H1 (cell line): ENCODE measurements around the gene ARMC12. TPM values are rescaled to one million over a fixed set of nuclear protein-coding genes. Genes with fewer than 3 reads are reported as not detected.

Source experiments
- CTCF ChIA-PET: fragments of 300-600 bp; sonication (Branson Sonifier 250); formaldehyde crosslinking; loops from one replicate; lab custom pipeline; 2021; ENCODE audit not compliant: partially characterized antibody; lab: Charles Lee
- POLR2A ChIA-PET: fragments of 300-600 bp; sonication (Branson Sonifier 250); formaldehyde crosslinking; loops from one replicate; lab custom pipeline; 2021; ENCODE audit warnings: inconsistent platforms; ENCODE audit not compliant: partially characterized antibody; lab: Charles Lee
- DNase-seq, 2 experiments: peaks; one replicate each; pipeline versions ENCODE4 v3.0.0 to v3.0.0-alpha.2; 2010 to 2022; ENCODE audit warnings: low spot score in 2 of 2, low read depth in 1 of 2, mixed read lengths in 1 of 2
- FAIRE-seq: peaks from 2 replicates; lab custom pipeline; 2011; peaks lifted over from hg19 to GRCh38; lab: Jason Lieb, UNC
- H2AFZ ChIP-seq: 2 replicates; pipeline ENCODE4 v1.8.1; 2012; ENCODE audit warnings: low read length, inconsistent platforms
- H2AK5ac ChIP-seq: 2 replicates; pipeline ENCODE4 v1.6.1; 2013; ENCODE audit warnings: low read depth, low read length
- H2BK120ac ChIP-seq: replicated peaks from 2 replicates; pipeline ENCODE3; 2013; ENCODE audit warnings: low read depth, low read length, inconsistent platforms
- H2BK12ac ChIP-seq: 2 replicates; pipeline ENCODE4 v1.6.1; 2013; ENCODE audit warnings: low read depth, low read length
- H2BK15ac ChIP-seq: 2 replicates; pipeline ENCODE4 v1.6.1; 2013; ENCODE audit warnings: low read length
- H2BK20ac ChIP-seq: 2 replicates; pipeline ENCODE4 v1.6.1; 2013; ENCODE audit warnings: low read length
- H2BK5ac ChIP-seq: 2 replicates; pipeline ENCODE4 v1.6.1; 2013; ENCODE audit warnings: low read depth, low read length
- H3K14ac ChIP-seq: 2 replicates; pipeline ENCODE4 v1.6.1; 2013; ENCODE audit warnings: inconsistent platforms; ENCODE audit not compliant: insufficient read length
- H3K18ac ChIP-seq: 2 replicates; pipeline ENCODE4 v1.6.1; 2013; ENCODE audit warnings: low read length; ENCODE audit errors: extremely low read depth
- H3K23ac ChIP-seq: 2 replicates; pipeline ENCODE4 v1.6.1; 2013; ENCODE audit warnings: inconsistent platforms; ENCODE audit not compliant: insufficient read length
- H3K23me2 ChIP-seq: 2 replicates; pipeline ENCODE4 v1.6.1; 2013; ENCODE audit warnings: low read depth, low read length
- H3K27ac ChIP-seq: 2 replicates; pipeline ENCODE4 v1.6.1; 2011; ENCODE audit warnings: low read depth, low read length, inconsistent platforms
- H3K27me3 ChIP-seq, 4 experiments: replicated peaks in 1 of 4; 1 replicate in 1 of 4; 2 replicates in 3 of 4; pipeline versions ENCODE4 v1.6.1 to v1.8.1; 2011 to 2013; ENCODE audit warnings: low read length in 3 of 4, mild to moderate bottlenecking in 3 of 4, inconsistent platforms in 2 of 4, mixed read lengths in 2 of 4, moderate library complexity in 1 of 4; ENCODE audit not compliant: control insufficient read depth in 3 of 4, insufficient read depth in 3 of 4; ENCODE audit errors: extremely low read depth in 1 of 4
- H3K36me3 ChIP-seq, 4 experiments: 2 replicates each; pipeline versions ENCODE4 v1.6.1 to v1.8.1; 2011 to 2013; ENCODE audit warnings: mild to moderate bottlenecking in 4 of 4, low read length in 3 of 4, moderate library complexity in 2 of 4, control low read depth in 1 of 4, inconsistent platforms in 1 of 4; ENCODE audit not compliant: insufficient read depth in 4 of 4, control insufficient read depth in 2 of 4
- H3K4ac ChIP-seq: replicated peaks from 2 replicates; pipeline ENCODE3; 2013; ENCODE audit warnings: low read length, low read depth, mixed read lengths, inconsistent platforms; ENCODE audit not compliant: insufficient read length
- H3K4me1 ChIP-seq, 4 experiments: replicated peaks in 1 of 4; 1 replicate in 1 of 4; 2 replicates in 3 of 4; pipeline versions ENCODE4 v1.6.1 to v1.8.1; 2011 to 2013; ENCODE audit warnings: low read length in 3 of 4, inconsistent platforms in 2 of 4, mixed read lengths in 1 of 4; ENCODE audit not compliant: insufficient read depth in 4 of 4, control insufficient read depth in 3 of 4
- H3K4me2 ChIP-seq, 2 experiments: 2 replicates each; pipeline versions ENCODE4 v1.6.1 to v1.8.1; 2011 to 2013; ENCODE audit warnings: low read depth in 2 of 2, low read length in 2 of 2, control low read depth in 1 of 2, inconsistent platforms in 1 of 2, mild to moderate bottlenecking in 1 of 2; ENCODE audit not compliant: insufficient read depth in 1 of 2
- H3K4me3 ChIP-seq, 4 experiments: fragments of 200-600, 300-600 bp in 1 of 4; sonication (generic), shearing (Covaris generic), sonication (Bioruptor Twin) in 1 of 4; 2 replicates each; pipeline versions ENCODE4 v1.5.1 to v1.8.1; 2011 to 2016; ENCODE audit warnings: low read length in 4 of 4, low read depth in 3 of 4, control low read depth in 2 of 4, inconsistent platforms in 2 of 4, mild to moderate bottlenecking in 2 of 4, mixed read lengths in 1 of 4, moderate library complexity in 1 of 4; ENCODE audit not compliant: insufficient read depth in 2 of 4; ENCODE audit errors: extremely low read depth in 1 of 4
- H3K56ac ChIP-seq: replicated peaks from 2 replicates; pipeline ENCODE3; 2013; ENCODE audit warnings: low read depth, mild to moderate bottlenecking, mixed read lengths, low read length, inconsistent platforms; ENCODE audit not compliant: insufficient read length
- H3K79me1 ChIP-seq: 2 replicates; pipeline ENCODE4 v1.6.1; 2013; ENCODE audit warnings: low read depth, low read length, control low read depth
- H3K79me2 ChIP-seq, 2 experiments: 2 replicates each; pipeline versions ENCODE4 v1.6.1 to v1.8.1; 2012 to 2013; ENCODE audit warnings: low read length in 2 of 2, mild to moderate bottlenecking in 2 of 2, inconsistent platforms in 1 of 2; ENCODE audit not compliant: insufficient read depth in 2 of 2, control insufficient read depth in 1 of 2
- H3K9ac ChIP-seq, 4 experiments: replicated peaks in 1 of 4; 1 replicate in 1 of 4; 2 replicates in 3 of 4; pipeline versions ENCODE4 v1.6.1 to v1.8.1; 2011 to 2013; ENCODE audit warnings: low read depth in 3 of 4, low read length in 3 of 4, control low read depth in 2 of 4, mild to moderate bottlenecking in 2 of 4, moderate library complexity in 2 of 4, inconsistent platforms in 1 of 4; ENCODE audit errors: extremely low read depth in 1 of 4
- H3K9me3 ChIP-seq, 2 experiments: 2 replicates each; pipeline versions ENCODE4 v1.6.1 to v1.8.1; 2012 to 2013; ENCODE audit warnings: mild to moderate bottlenecking in 2 of 2, moderate library complexity in 2 of 2, control low read depth in 1 of 2, inconsistent platforms in 1 of 2, low read depth in 1 of 2, low read length in 1 of 2, mixed read lengths in 1 of 2; ENCODE audit not compliant: insufficient read depth in 2 of 2
- H4K20me1 ChIP-seq, 2 experiments: replicated peaks in 1 of 2; 2 replicates each; pipeline versions ENCODE3 to v1.8.1; 2011 to 2013; ENCODE audit warnings: inconsistent platforms in 2 of 2, low read length in 2 of 2, mild to moderate bottlenecking in 1 of 2; ENCODE audit not compliant: insufficient read depth in 2 of 2, control insufficient read depth in 1 of 2
- H4K5ac ChIP-seq: 2 replicates; pipeline ENCODE4 v1.6.1; 2013; ENCODE audit warnings: low read length, low read depth, mixed read lengths, inconsistent platforms; ENCODE audit not compliant: insufficient read length
- H4K8ac ChIP-seq: 2 replicates; pipeline ENCODE4 v1.8.0; 2013; ENCODE audit warnings: mild to moderate bottlenecking, moderate library complexity, low read length, inconsistent platforms; ENCODE audit not compliant: insufficient read depth; ENCODE audit errors: extremely low read depth
- H4K91ac ChIP-seq: replicated peaks from 2 replicates; pipeline ENCODE3; 2013; ENCODE audit warnings: low read length, mixed read lengths, inconsistent platforms; ENCODE audit not compliant: insufficient read length
- BACH1 ChIP-seq: IDR thresholded peaks from 2 replicates; pipeline ENCODE4 v1.6.1; 2012; ENCODE audit warnings: low read length, improper control_type of control experiment
- CTBP2 ChIP-seq: IDR thresholded peaks from 2 replicates; pipeline ENCODE4 v1.7.0; 2011; ENCODE audit warnings: borderline replicate concordance, mild to moderate bottlenecking, moderate library complexity, mixed read lengths, low read length; ENCODE audit not compliant: insufficient read depth, insufficient read length
- EZH2 ChIP-seq: fragments of 200-600 bp; sonication (generic); IDR thresholded peaks from 2 replicates; pipeline ENCODE4 v1.7.1; 2012; ENCODE audit warnings: low read depth, mild to moderate bottlenecking, moderate library complexity, low read length, inconsistent platforms; ENCODE audit not compliant: severe bottlenecking
- JUND ChIP-seq: IDR thresholded peaks from 2 replicates; pipeline ENCODE4 v1.6.1; 2011; ENCODE audit warnings: mild to moderate bottlenecking, improper control_type of control experiment, low read length
- KDM5A ChIP-seq: fragments of 200-600 bp; IDR thresholded peaks from 2 replicates; pipeline ENCODE4 v1.7.1; 2012; ENCODE audit warnings: mild to moderate bottlenecking, low read length, inconsistent platforms, mixed read lengths
- POLR2AphosphoS5 ChIP-seq: IDR thresholded peaks from 2 replicates; pipeline ENCODE4 v1.6.1; 2011; ENCODE audit warnings: low read depth, low read length
- RNF2 ChIP-seq: fragments of 200-900, 300-1000 bp; sonication (generic); IDR thresholded peaks from 2 replicates; pipeline ENCODE4 v1.7.1; 2016; ENCODE audit warnings: borderline replicate concordance, low read depth, mild to moderate bottlenecking, antibody characterized with exemption, low read length; ENCODE audit not compliant: poor library complexity, severe bottlenecking; ENCODE audit errors: missing control alignments
- SP1 ChIP-seq: IDR thresholded peaks from 2 replicates; pipeline ENCODE4 v1.6.1; 2011; ENCODE audit warnings: low read depth, low read length
- SP2 ChIP-seq: IDR thresholded peaks from 2 replicates; pipeline ENCODE4 v1.6.1; 2012; ENCODE audit warnings: mild to moderate bottlenecking, low read length, inconsistent platforms
- SUZ12 ChIP-seq: fragments of 200-600 bp; sonication (generic); IDR thresholded peaks from 2 replicates; pipeline ENCODE4 v1.6.1; 2012; ENCODE audit warnings: mild to moderate bottlenecking, inconsistent platforms, low read length, moderate library complexity, mixed read lengths
- TBP ChIP-seq: IDR thresholded peaks from 2 replicates; pipeline ENCODE4 v1.6.1; 2011; ENCODE audit warnings: low read depth, low read length, improper control_type of control experiment
- WGBS, 2 experiments: shearing (Covaris generic) in 1 of 2; methylation state at CpG; one replicate each; pipeline versions ENCODE4 v1.1.6 to v1.1.7; 2013 to 2015; ENCODE audit warnings: low lambda C conversion rate in 2 of 2, mixed read lengths in 2 of 2, inconsistent platforms in 1 of 2, low coverage in 1 of 2, missing lambda C conversion rate in 1 of 2; ENCODE audit not compliant: insufficient replicate concordance in 2 of 2, insufficient coverage in 1 of 2, insufficient read length in 1 of 2; ENCODE audit errors: extremely low coverage in 1 of 2, missing lambda C conversion rate in 1 of 2; 5-methylcytosine and 5-hydroxymethylcytosine counted together
- polyA plus RNA-seq, 7 experiments: library from polyadenylated mRNA; depleted of rRNA in 3 of 7; stranded (reverse) in 5 of 7; unstranded in 2 of 7; fragments of >200 nt in 5 of 7; fragments of 200-250 nt in 2 of 7; gene quantifications; 1 replicate in 5 of 7; 2 replicates in 1 of 7; 4 replicates in 1 of 7; pipeline versions ENCODE4 v1.2.1 to v1.2.3, GENCODE V29; 2011 to 2013; ENCODE audit warnings: missing spikeins in 2 of 7, mixed read lengths in 2 of 7
- total RNA-seq: library from RNA; stranded (reverse); fragmentation: NEBNext Ultra II Directional; extraction: Animal tissue kit (Norgen Biotek cat#: 25700); gene quantifications from 2 replicates; pipeline ENCODE4 v1.2.1, GENCODE V29; 2021
- TF ChIP-seq, protein P1 (sequence below): IDR thresholded peaks from 2 replicates; pipeline ENCODE4 v1.6.1; 2011; ENCODE audit warnings: low read length, improper control_type of control experiment

Gene ARMC12
- total and polyA plus RNA-seq, 2 of the 8 experiments (the other 6 are each of a cell fraction or from before 2014, with no cell fraction given) = 0.86 to 3.7 TPM

DNA sequence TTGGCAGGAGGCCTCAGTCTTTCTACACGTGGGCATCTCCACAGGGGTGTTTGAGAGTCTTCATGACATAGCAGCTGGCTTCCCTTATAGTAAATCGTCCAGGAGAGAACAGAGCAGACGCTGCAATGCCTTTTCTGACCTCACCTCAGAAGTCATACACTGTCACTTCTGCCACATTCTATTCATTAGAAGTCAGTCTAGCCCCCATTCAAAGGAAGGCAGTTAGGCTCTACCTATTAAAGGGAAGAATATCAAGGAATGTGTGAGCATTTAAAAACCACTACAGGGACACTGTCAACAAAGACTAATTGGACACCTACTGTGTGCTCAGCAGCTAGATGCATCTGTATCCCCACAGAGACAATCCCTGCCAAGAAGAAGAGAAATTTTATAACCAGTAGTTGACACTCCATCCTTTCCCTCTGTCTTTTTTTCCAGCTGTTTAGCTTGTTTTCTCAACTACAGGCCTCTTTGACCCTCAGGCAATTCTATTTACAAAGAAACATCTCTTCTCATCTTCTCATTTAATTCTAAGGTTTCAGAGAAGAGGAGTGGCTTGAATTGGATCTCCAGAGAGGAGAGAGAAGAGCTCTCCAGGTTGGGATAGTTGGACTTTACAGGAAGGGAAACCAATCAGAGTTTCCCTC is 18.6 kb downstream of the ARMC12 start:
- H4K91ac ChIP-seq = no peak overlapping the region
- H3K27ac ChIP-seq = no peak overlapping the region
- H2BK15ac ChIP-seq = no peak overlapping the region
- H3K4ac ChIP-seq = no peak overlapping the region
- no peak overlapping the region for H3K9ac ChIP-seq
- H3K79me2 ChIP-seq = no peaks in the 10 kb centered on the region
- no peaks in the 10 kb centered on the region for H3K27me3 ChIP-seq
- no peak overlapping the region for H4K5ac ChIP-seq
- H2BK120ac ChIP-seq = no peak overlapping the region
- H2BK12ac ChIP-seq = peak overlapping the region; percentile 39; the same call in 1 of the 2 replicates
- no peaks in the 10 kb centered on the region for H4K20me1 ChIP-seq
- no peak for DNase-seq
- no peaks in the 10 kb centered on the region for H3K36me3 ChIP-seq
- H3K4me2 ChIP-seq = peak overlapping the region; percentile 3 to 9; a peak in 2 of 4 replicates
- H3K18ac ChIP-seq = no peak overlapping the region
- H3K4me3 ChIP-seq = no peak overlapping the region
- ChIA-PET POLR2A (interaction anchor here (0.8 to 2.9 kb wide), 5 partner anchors 8 to 35 kb away, joined by 3 to 39 read pairs (median 8); no protein-coding TSS in a partner anchor), CTCF (interaction anchor here (0.6 to 10.6 kb wide), 14 partner anchors 9 to 427 kb away, joined by 3 to 137 read pairs (median 3); partner anchors contain the start of gene ARMC12)
- H3K14ac ChIP-seq = no peak overlapping the region
- H4K8ac ChIP-seq = no peak overlapping the region
- no peak overlapping the region for H3K23ac ChIP-seq
- H3K56ac ChIP-seq = no peak overlapping the region
- no peak for FAIRE-seq
- H2AK5ac ChIP-seq = no peak overlapping the region
- WGBS, 2 experiments = 40% methylated on average over 3 of the region's 3 CpGs; no CpG with 5 or more reads in 1 of the 2 experiments
- H3K79me1 ChIP-seq = no peaks in the 10 kb centered on the region
- H3K4me1 ChIP-seq = peaks cover 5 to 20% (median 12%) of the 10 kb centered on the region in 4 experiments
- no peaks in the 10 kb centered on the region for H3K9me3 ChIP-seq
- no peaks in the 10 kb centered on the region; the same call in 1 of the 2 replicates for H3K23me2 ChIP-seq
- peak overlapping the region; percentile 40; the same call in 1 of the 2 replicates for H2BK5ac ChIP-seq
- no peak overlapping the region for H2AFZ ChIP-seq
- no peak overlapping the region for H2BK20ac ChIP-seq
- TF ChIP-seq POLR2AphosphoS5 (no peak), JUND (no peak), SP1 (no peak), TBP (no peak), CTBP2 (no peak), RNF2 (no peak), BACH1 (no peak), SP2 (no peak), SUZ12 (no peak), KDM5A (no peak), EZH2 (no peak)
- TF ChIP-seq, protein P1, sequence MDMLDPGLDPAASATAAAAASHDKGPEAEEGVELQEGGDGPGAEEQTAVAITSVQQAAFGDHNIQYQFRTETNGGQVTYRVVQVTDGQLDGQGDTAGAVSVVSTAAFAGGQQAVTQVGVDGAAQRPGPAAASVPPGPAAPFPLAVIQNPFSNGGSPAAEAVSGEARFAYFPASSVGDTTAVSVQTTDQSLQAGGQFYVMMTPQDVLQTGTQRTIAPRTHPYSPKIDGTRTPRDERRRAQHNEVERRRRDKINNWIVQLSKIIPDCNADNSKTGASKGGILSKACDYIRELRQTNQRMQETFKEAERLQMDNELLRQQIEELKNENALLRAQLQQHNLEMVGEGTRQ = no peak
